ENCODE measurements around the gene RNASE9. TPM values are rescaled to one million over a fixed set of nuclear protein-coding genes. Genes with fewer than 3 reads are reported as not detected.

RNASE9 gene
- total and polyA plus RNA-seq, 2 donors (not counting 1 experiment from before 2014, with no cell fraction given): not detected

DNA sequence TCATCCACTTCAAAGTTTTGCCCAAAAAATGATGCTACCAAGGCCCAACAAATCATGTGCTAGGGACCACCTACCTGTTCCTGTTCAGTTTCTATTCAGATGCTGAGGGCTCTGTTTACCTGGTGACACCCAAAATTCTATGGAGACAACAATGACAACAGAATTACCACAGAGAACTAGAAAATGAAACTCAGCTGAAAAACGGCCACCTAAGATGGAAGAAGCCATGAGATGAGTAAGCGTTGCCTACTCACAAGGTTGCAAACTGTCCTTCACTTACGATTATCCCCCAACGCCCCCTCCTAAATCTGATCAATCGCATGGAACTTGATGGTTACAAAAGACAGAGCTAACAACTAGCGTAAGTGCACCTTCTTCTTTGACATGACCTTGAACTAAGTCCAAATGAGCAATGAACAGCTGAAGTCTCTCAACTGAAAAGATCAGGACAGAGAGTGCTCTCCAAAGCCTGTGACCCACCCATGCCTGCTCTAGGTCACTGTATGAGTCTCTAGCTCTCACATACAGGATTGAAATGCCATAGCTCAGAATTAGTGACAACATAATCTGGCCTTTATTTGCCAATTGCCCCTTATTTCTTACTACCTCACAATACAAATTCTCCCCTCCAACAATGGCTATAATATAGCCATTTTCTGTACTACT is 26.8 kb upstream of the RNASE9 start, which contains the start of gene RNASE11:
RNASE11 (minus strand) TSS at position 513 of the 666 bp plus-strand sequence.
- Mint-ChIP-seq H3K4me1 (no peaks in the 10 kb centered on the region), H3K9me3 (ENCODE audit: insufficient read depth) (peaks cover 5% of the 10 kb centered on the region), H3K4me3 (no peak within 1 kb of the TSS), H3K27me3 (peaks cover 43% of the 10 kb centered on the region), H3K27ac (no peak within 1 kb of the TSS)
- H4K20me1 ChIP-seq (ENCODE audit: control insufficient read depth, insufficient read depth, low read length, poor library complexity, severe bottlenecking): no peaks in the 10 kb centered on the region
- H3K9me3 ChIP-seq (ENCODE audit: control extremely low read depth in 1 of 3, control insufficient read depth in 2 of 3, insufficient read depth in 1 of 3, low read length in 2 of 3): no peaks in the 10 kb centered on the region
- peaks cover 0 to 4% (median 0%) of the 10 kb centered on the region in 4 experiments for H3K27me3 ChIP-seq (replicated peaks in 1 of 4; ENCODE audit: control extremely low read depth in 1 of 4, control insufficient read depth in 3 of 4, insufficient read depth in 4 of 4, low read length in 3 of 4)
- no peak for TF ChIP-seq EZH2 (IDR thresholded peaks at IDR 0.05; ENCODE audit: borderline replicate concordance, insufficient read depth, low read depth, low read length, poor library complexity, severe bottlenecking)
- TF ChIP-seq, protein P1, sequence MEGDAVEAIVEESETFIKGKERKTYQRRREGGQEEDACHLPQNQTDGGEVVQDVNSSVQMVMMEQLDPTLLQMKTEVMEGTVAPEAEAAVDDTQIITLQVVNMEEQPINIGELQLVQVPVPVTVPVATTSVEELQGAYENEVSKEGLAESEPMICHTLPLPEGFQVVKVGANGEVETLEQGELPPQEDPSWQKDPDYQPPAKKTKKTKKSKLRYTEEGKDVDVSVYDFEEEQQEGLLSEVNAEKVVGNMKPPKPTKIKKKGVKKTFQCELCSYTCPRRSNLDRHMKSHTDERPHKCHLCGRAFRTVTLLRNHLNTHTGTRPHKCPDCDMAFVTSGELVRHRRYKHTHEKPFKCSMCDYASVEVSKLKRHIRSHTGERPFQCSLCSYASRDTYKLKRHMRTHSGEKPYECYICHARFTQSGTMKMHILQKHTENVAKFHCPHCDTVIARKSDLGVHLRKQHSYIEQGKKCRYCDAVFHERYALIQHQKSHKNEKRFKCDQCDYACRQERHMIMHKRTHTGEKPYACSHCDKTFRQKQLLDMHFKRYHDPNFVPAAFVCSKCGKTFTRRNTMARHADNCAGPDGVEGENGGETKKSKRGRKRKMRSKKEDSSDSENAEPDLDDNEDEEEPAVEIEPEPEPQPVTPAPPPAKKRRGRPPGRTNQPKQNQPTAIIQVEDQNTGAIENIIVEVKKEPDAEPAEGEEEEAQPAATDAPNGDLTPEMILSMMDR (IDR thresholded peaks at IDR 0.05): no peak
- no peaks in the 10 kb centered on the region for H3K79me2 ChIP-seq (ENCODE audit: control insufficient read depth, insufficient read depth, low read length)
- no peak within 1 kb of the TSS for H3K27ac ChIP-seq (ENCODE audit: low read length in 2 of 2)
- H3K4me3 ChIP-seq (ENCODE audit: control extremely low read depth in 1 of 5, extremely low read depth in 1 of 5, insufficient read depth in 1 of 5, low read depth in 2 of 5, low read length in 4 of 5): no peak within 1 kb of the TSS
- ATAC-seq (ENCODE audit: low read depth) (no peak), DNase-seq (no peak)
- ChIA-PET POLR2A (no interaction called here), CTCF (interaction anchor here (1.1 kb wide), 1 partner anchor 172 kb away, joined by 5 read pairs; no protein-coding TSS in a partner anchor)
- no peak within 1 kb of the TSS for H2AFZ ChIP-seq (ENCODE audit: insufficient read depth, low read depth, low read length, poor library complexity, severe bottlenecking)
- intact Hi-C loops (cut with micrococcal nuclease): no loop called here
- H3K36me3 ChIP-seq (replicated peaks in 1 of 2; ENCODE audit: control extremely low read depth in 1 of 2, control insufficient read depth in 1 of 2, extremely low read depth in 1 of 2, insufficient read depth in 2 of 2, low read length in 1 of 2): no peaks in the 10 kb centered on the region
- no peak within 1 kb of the TSS for H3K4me2 ChIP-seq (replicated peaks; ENCODE audit: low read depth, low read length, poor library complexity, severe bottlenecking)
- H3K4me1 ChIP-seq (ENCODE audit: control insufficient read depth in 2 of 2, insufficient read depth in 2 of 2, low read length in 2 of 2): no peaks in the 10 kb centered on the region
- WGBS (ENCODE audit: insufficient coverage): 87% methylated on average over 6 of the region's 6 CpGs
- no peak within 1 kb of the TSS for H3K9ac ChIP-seq (ENCODE audit: low read length)

DNA sequence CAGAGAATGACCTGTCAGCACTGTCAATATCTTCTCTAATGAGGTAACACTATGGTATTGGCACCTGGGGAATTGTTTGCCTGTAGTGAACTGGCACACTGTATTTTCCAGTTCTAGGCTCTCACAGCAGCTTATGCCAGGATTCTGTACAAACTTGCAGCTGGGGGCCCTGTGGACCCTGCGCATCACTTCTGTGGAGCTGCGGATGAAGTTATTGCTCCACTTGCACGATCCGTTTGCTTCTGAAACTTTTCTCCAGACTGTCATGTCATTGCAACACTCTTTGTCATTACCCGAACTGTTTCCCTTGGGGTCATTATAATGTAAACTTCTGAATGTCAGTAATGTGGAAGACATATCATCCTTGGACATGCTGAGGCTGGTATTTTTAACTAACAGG is 23.1 kb upstream of the RNASE9 start:
- 100% methylated on average over 2 of the region's 5 CpGs for WGBS (ENCODE audit: insufficient coverage)
- H3K9me3 ChIP-seq (ENCODE audit: control extremely low read depth in 1 of 3, control insufficient read depth in 2 of 3, insufficient read depth in 1 of 3, low read length in 2 of 3): no peaks in the 10 kb centered on the region

More for the DNA sequence above, 23.1 kb upstream of the RNASE9 start:
- TF ChIP-seq, protein P1 (IDR thresholded peaks at IDR 0.05): no peak
- no peak for TF ChIP-seq EZH2 (IDR thresholded peaks at IDR 0.05; ENCODE audit: borderline replicate concordance, insufficient read depth, low read depth, low read length, poor library complexity, severe bottlenecking)
- H3K4me2 ChIP-seq (replicated peaks; ENCODE audit: low read depth, low read length, poor library complexity, severe bottlenecking): no peak overlapping the region
- H3K79me2 ChIP-seq (ENCODE audit: control insufficient read depth, insufficient read depth, low read length): no peaks in the 10 kb centered on the region
- Mint-ChIP-seq H3K4me3 (no peak overlapping the region), H3K9me3 (ENCODE audit: insufficient read depth) (peaks cover 5% of the 10 kb centered on the region), H3K27me3 (peaks cover 20% of the 10 kb centered on the region), H3K27ac (no peak overlapping the region), H3K4me1 (no peaks in the 10 kb centered on the region)
- no peak overlapping the region for H3K4me3 ChIP-seq (ENCODE audit: control extremely low read depth in 1 of 5, extremely low read depth in 1 of 5, insufficient read depth in 1 of 5, low read depth in 2 of 5, low read length in 4 of 5)
- ATAC-seq (ENCODE audit: low read depth): no peak
- no peak overlapping the region for H2AFZ ChIP-seq (ENCODE audit: insufficient read depth, low read depth, low read length, poor library complexity, severe bottlenecking)
- intact Hi-C loops (cut with micrococcal nuclease): no loop called here
- H3K4me1 ChIP-seq (ENCODE audit: control insufficient read depth in 2 of 2, insufficient read depth in 2 of 2, low read length in 2 of 2): no peaks in the 10 kb centered on the region
- H4K20me1 ChIP-seq (ENCODE audit: control insufficient read depth, insufficient read depth, low read length, poor library complexity, severe bottlenecking): no peaks in the 10 kb centered on the region
- DNase-seq: no peak
- CTCF ChIA-PET: no interaction called here
- H3K9ac ChIP-seq (ENCODE audit: low read length): no peak overlapping the region
- POLR2A ChIA-PET: no interaction called here
- H3K36me3 ChIP-seq (replicated peaks in 1 of 2; ENCODE audit: control extremely low read depth in 1 of 2, control insufficient read depth in 1 of 2, extremely low read depth in 1 of 2, insufficient read depth in 2 of 2, low read length in 1 of 2): no peaks in the 10 kb centered on the region
- H3K27me3 ChIP-seq (replicated peaks in 1 of 4; ENCODE audit: control extremely low read depth in 1 of 4, control insufficient read depth in 3 of 4, insufficient read depth in 4 of 4, low read length in 3 of 4): peaks cover 0 to 4% (median 0%) of the 10 kb centered on the region in 4 experiments
- H3K27ac ChIP-seq (ENCODE audit: low read length in 2 of 2): no peak overlapping the region
